H9 (cell line): Measurements from ENCODE around the gene PKIB. TPM values are rescaled to one million over a fixed set of nuclear protein-coding genes. Genes with fewer than 3 reads are reported as not detected.

ENCODE experiments used
- DNase-seq: peaks from one replicate; pipeline ENCODE4 v3.0.0-alpha.2; 2017
- H2AFZ ChIP-seq: one replicate; pipeline ENCODE4 v1.6.1; 2013; ENCODE audit warnings: mild to moderate bottlenecking, low read length, control low read depth, moderate library complexity
- H2AK5ac ChIP-seq: 2 replicates; pipeline ENCODE4 v1.6.1; 2013; ENCODE audit warnings: low read length, control low read depth, mixed read lengths; ENCODE audit not compliant: insufficient read length
- H2BK120ac ChIP-seq: one replicate; pipeline ENCODE4 v1.6.1; 2013; ENCODE audit warnings: low read depth, mild to moderate bottlenecking, low read length, control low read depth, inconsistent platforms; ENCODE audit not compliant: poor library complexity, severe bottlenecking
- H2BK12ac ChIP-seq: 2 replicates; pipeline ENCODE4 v1.6.1; 2013; ENCODE audit warnings: low read length, control low read depth, mixed read lengths, low read depth; ENCODE audit not compliant: insufficient read length
- H2BK15ac ChIP-seq: 2 replicates; pipeline ENCODE4 v1.6.1; 2013; ENCODE audit warnings: low read depth, low read length, control low read depth
- H2BK20ac ChIP-seq: one replicate; pipeline ENCODE4 v1.6.1; 2013; ENCODE audit warnings: low read depth, mild to moderate bottlenecking, low read length, control low read depth, inconsistent platforms; ENCODE audit not compliant: poor library complexity, severe bottlenecking
- H2BK5ac ChIP-seq: 2 replicates; pipeline ENCODE4 v1.6.1; 2013; ENCODE audit warnings: low read length, control low read depth, mixed read lengths; ENCODE audit not compliant: insufficient read length
- H3K14ac ChIP-seq: 2 replicates; pipeline ENCODE4 v1.6.1; 2013; ENCODE audit warnings: low read length, control low read depth; ENCODE audit not compliant: insufficient read depth
- H3K18ac ChIP-seq: 2 replicates; pipeline ENCODE4 v1.6.1; 2013; ENCODE audit warnings: low read depth, mild to moderate bottlenecking, mixed read lengths, low read length, control low read depth; ENCODE audit not compliant: insufficient read length
- H3K23ac ChIP-seq: 2 replicates; pipeline ENCODE4 v1.6.1; 2013; ENCODE audit warnings: low read length, control low read depth, mixed read lengths, low read depth; ENCODE audit not compliant: insufficient read length
- H3K23me2 ChIP-seq: 2 replicates; pipeline ENCODE4 v1.6.1; 2013; ENCODE audit warnings: low read depth, mild to moderate bottlenecking, mixed read lengths, low read length, control low read depth; ENCODE audit not compliant: insufficient read length, poor library complexity, severe bottlenecking
- H3K27ac ChIP-seq: 2 replicates; pipeline ENCODE4 v1.5.1; 2013; ENCODE audit warnings: low read length, control low read depth, mixed read lengths, low read depth; ENCODE audit not compliant: insufficient read length
- H3K27me3 ChIP-seq: 2 replicates; pipeline ENCODE4 v1.6.1; 2013; ENCODE audit warnings: low read length, control low read depth, inconsistent platforms; ENCODE audit not compliant: insufficient read depth
- H3K4ac ChIP-seq: 2 replicates; pipeline ENCODE4 v1.6.1; 2013; ENCODE audit warnings: low read depth, mild to moderate bottlenecking, control low read depth, inconsistent platforms, low read length, moderate library complexity
- H3K4me1 ChIP-seq: 2 replicates; pipeline ENCODE4 v1.6.1; 2013; ENCODE audit warnings: low read length, control low read depth, inconsistent platforms; ENCODE audit not compliant: insufficient read depth
- H3K4me2 ChIP-seq: 2 replicates; pipeline ENCODE4 v1.6.1; 2013; ENCODE audit warnings: low read length, control low read depth, mixed read lengths; ENCODE audit not compliant: insufficient read length, insufficient read depth
- H3K56ac ChIP-seq: 2 replicates; pipeline ENCODE4 v1.6.1; 2013; ENCODE audit warnings: low read depth, mild to moderate bottlenecking, mixed read lengths, low read length, control low read depth; ENCODE audit not compliant: insufficient read length
- H3K79me1 ChIP-seq: 2 replicates; pipeline ENCODE4 v1.6.1; 2013; ENCODE audit warnings: low read depth, mild to moderate bottlenecking, moderate library complexity, low read length, control low read depth, inconsistent platforms; ENCODE audit not compliant: insufficient read depth, poor library complexity, severe bottlenecking
- H3K79me2 ChIP-seq: 2 replicates; pipeline ENCODE4 v1.6.1; 2013; ENCODE audit warnings: low read length, control low read depth, inconsistent platforms; ENCODE audit not compliant: insufficient read depth
- H3K9ac ChIP-seq: 2 replicates; pipeline ENCODE4 v1.6.1; 2013; ENCODE audit warnings: low read length, control low read depth, mixed read lengths; ENCODE audit not compliant: insufficient read length; ENCODE audit errors: extremely low read depth
- H3K9me3 ChIP-seq: one replicate; pipeline ENCODE4 v1.6.1; 2013; ENCODE audit warnings: low read depth, low read length, inconsistent platforms; ENCODE audit not compliant: control insufficient read depth
- H3T11ph ChIP-seq: one replicate; pipeline ENCODE4 v1.6.1; 2013; ENCODE audit warnings: mild to moderate bottlenecking, low read length, control low read depth, inconsistent platforms
- H4K20me1 ChIP-seq: one replicate; pipeline ENCODE4 v1.6.1; 2013; ENCODE audit not compliant: control insufficient read depth, insufficient read length, insufficient read depth
- H4K5ac ChIP-seq: 2 replicates; pipeline ENCODE4 v1.6.1; 2013; ENCODE audit warnings: low read depth, mild to moderate bottlenecking, mixed read lengths, low read length, control low read depth; ENCODE audit not compliant: insufficient read length
- H4K8ac ChIP-seq: replicated peaks from 2 replicates; pipeline ENCODE4 v1.6.1; 2013; ENCODE audit warnings: low read length, control low read depth, mixed read lengths, low read depth; ENCODE audit not compliant: insufficient read length
- H4K91ac ChIP-seq: 2 replicates; pipeline ENCODE4 v1.6.1; 2013; ENCODE audit warnings: low read depth, mild to moderate bottlenecking, moderate library complexity, mixed read lengths, low read length, control low read depth; ENCODE audit not compliant: insufficient read length
- H3K27ac Mint-ChIP-seq, 3 experiments: 2 replicates in 2 of 3; 3 replicates in 1 of 3; pipeline ENCODE4 v1.8.0; 2020 to 2021; ENCODE audit warnings: mixed read lengths in 3 of 3, mild to moderate bottlenecking in 1 of 3, moderate library complexity in 1 of 3
- H3K27me3 Mint-ChIP-seq: 2 replicates; pipeline ENCODE4 v1.8.0; 2021; ENCODE audit warnings: low read depth, mild to moderate bottlenecking, moderate library complexity, mixed read lengths
- H3K36me3 Mint-ChIP-seq, 3 experiments: 2 replicates in 2 of 3; 3 replicates in 1 of 3; pipeline ENCODE4 v1.8.0; 2020 to 2021; ENCODE audit warnings: low read depth in 3 of 3, mixed read lengths in 3 of 3; ENCODE audit not compliant: insufficient read depth in 1 of 3
- H3K4me1 Mint-ChIP-seq, 2 experiments: 2 replicates each; pipeline ENCODE4 v1.8.0; 2020; ENCODE audit warnings: mixed read lengths in 2 of 2
- H3K4me3 Mint-ChIP-seq, 2 experiments: 2 replicates in 1 of 2; 3 replicates in 1 of 2; pipeline ENCODE4 v1.8.0; 2020 to 2021; ENCODE audit warnings: mild to moderate bottlenecking in 2 of 2, mixed read lengths in 2 of 2, moderate library complexity in 1 of 2
- H3K9me3 Mint-ChIP-seq, 2 experiments: 2 replicates in 1 of 2; 3 replicates in 1 of 2; pipeline ENCODE4 v1.8.0; 2020; ENCODE audit warnings: mild to moderate bottlenecking in 2 of 2, mixed read lengths in 2 of 2, moderate library complexity in 1 of 2
- CTCF ChIP-seq: fragments of 200-600 bp; sonication (generic); conservative IDR thresholded peaks from 3 replicates; pipeline ENCODE4 v1.8.0; 2021; ENCODE audit warnings: antibody characterized with exemption, mild to moderate bottlenecking
- WGBS: extraction: QIAGEN DNeasy Blood & Tissue Kit; methylation state at CpG from one replicate; pipeline ENCODE4 v1.1.7; 2013; ENCODE audit warnings: missing lambda C conversion rate, low lambda C conversion rate, mixed read lengths; ENCODE audit not compliant: insufficient read length; ENCODE audit errors: extremely low coverage; 5-methylcytosine and 5-hydroxymethylcytosine counted together
- total RNA-seq: library from RNA; stranded (reverse); gene quantifications from 2 replicates; pipeline ENCODE4 v1.2.1, GENCODE V29; 2021

PKIB gene
- total RNA-seq, 1 experiment from 2014 or later = 46.5 TPM

- Histone ChIP-seq H4K8ac (no peak overlapping the region), H3K56ac (no peak overlapping the region), H2BK12ac (no peak overlapping the region), H3K79me1 (no peaks in the 10 kb centered on the region), H3K4ac (no peak overlapping the region), H3K9ac (no peak overlapping the region), H3K27me3 (no peaks in the 10 kb centered on the region), H3K23ac (no peak overlapping the region), H3K23me2 (no peaks in the 10 kb centered on the region), H4K91ac (no peak overlapping the region), H4K20me1 (no peaks in the 10 kb centered on the region), H3K79me2 (no peaks in the 10 kb centered on the region), H2BK120ac (no peak overlapping the region), H2AK5ac (no peak overlapping the region), H2BK15ac (no peak overlapping the region), H4K5ac (no peak overlapping the region), H3K14ac (no peak overlapping the region), H3K4me2 (no peak overlapping the region), H2BK20ac (no peak overlapping the region), H3T11ph (no peak overlapping the region), H3K9me3 (no peaks in the 10 kb centered on the region), H2BK5ac (no peak overlapping the region), H3K4me1 (peaks cover 2% of the 10 kb centered on the region), H3K18ac (no peak overlapping the region), H3K27ac (no peak overlapping the region), H2AFZ (no peak overlapping the region)
- H3K4me1 Mint-ChIP-seq = peaks cover 21 to 30% of the 10 kb centered on the region in 2 experiments
- no peaks in the 10 kb centered on the region for H3K27me3 Mint-ChIP-seq
- TF ChIP-seq CTCF = no peak
- H3K9me3 Mint-ChIP-seq = peaks cover under 1% of the 10 kb centered on the region in 2 experiments; a peak in 2 of 5 replicates
- no peak for DNase-seq
- no peaks in the 10 kb centered on the region; a peak in 1 of 7 replicates for H3K36me3 Mint-ChIP-seq
- WGBS = no CpG with 5 or more reads among the region's 4 CpGs
- H3K4me3 Mint-ChIP-seq = no peak overlapping the region
- H3K27ac Mint-ChIP-seq = peak overlapping the region in 1 of 3 experiments; percentile 9; a peak in 1 of 7 replicates
Observed at GRCh38 chr6:122736163-122736562, 126.0 kb downstream of the PKIB start.
